GM21381 (cell line): ENCODE data around the gene C2orf68.
A peak's percentile ranks its signal among the peaks of the same experiment; 100 is the strongest.
"Not testable (repeated sequence)": the region's sequence is repeated elsewhere in the genome, so short reads cannot be mapped to it uniquely, and the experiment has no call there.

Experiments
- ATAC-seq: cut with Tn5 transposase; IDR thresholded peaks from one replicate; pipeline ENCODE4 v1.9.1; 2021; ENCODE audit warnings: mild to moderate bottlenecking, moderate library complexity; ENCODE audit not compliant: unreplicated experiment

C2orf68 gene, protein sequence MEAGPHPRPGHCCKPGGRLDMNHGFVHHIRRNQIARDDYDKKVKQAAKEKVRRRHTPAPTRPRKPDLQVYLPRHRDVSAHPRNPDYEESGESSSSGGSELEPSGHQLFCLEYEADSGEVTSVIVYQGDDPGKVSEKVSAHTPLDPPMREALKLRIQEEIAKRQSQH

DNA sequence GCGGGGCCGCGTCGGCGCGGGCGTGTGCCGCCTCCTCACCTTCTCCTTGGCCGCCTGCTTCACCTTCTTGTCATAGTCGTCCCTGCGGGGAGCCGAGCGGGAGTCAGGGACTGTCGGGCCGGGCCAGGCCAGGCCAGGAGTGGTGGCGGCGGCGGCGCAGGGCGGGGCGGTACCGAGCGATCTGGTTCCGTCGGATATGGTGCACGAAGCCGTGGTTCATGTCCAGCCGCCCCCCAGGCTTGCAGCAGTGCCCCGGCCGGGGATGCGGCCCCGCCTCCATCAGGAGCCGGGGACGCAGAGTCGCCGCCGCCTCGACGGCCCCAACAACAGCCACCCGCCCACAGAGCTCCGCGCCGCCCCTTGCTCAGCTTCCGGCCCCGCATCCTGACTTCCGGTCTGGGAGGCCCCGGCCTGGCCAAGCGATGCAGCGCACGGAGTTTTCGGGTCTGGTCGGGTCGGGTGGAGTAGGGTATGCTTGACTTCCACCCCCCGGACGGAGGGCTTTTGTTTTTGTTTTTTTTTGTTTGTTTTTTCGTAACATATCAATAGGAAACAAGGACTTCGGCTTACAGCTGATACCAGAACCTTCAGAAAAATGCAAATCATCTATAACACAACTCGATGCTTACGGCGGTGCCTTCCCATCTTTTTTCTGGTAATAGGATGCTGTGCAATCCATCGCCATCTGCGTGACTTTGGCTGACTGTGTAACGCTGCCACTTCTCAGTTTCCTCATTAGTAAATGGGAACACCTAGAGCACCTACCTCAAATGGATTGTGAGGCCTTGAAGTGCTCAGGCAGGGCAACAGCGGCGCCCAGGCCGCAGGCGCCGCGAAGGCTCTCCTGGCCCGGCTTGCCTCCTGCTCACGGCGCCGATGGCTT is at the start of gene C2orf68:
Gene C2orf68 (minus strand): TSS at position 362 of the 883 bp plus-strand sequence. CDS start 82 bp downstream, at position 280.
- ATAC-seq: peak; percentile 71

DNA sequence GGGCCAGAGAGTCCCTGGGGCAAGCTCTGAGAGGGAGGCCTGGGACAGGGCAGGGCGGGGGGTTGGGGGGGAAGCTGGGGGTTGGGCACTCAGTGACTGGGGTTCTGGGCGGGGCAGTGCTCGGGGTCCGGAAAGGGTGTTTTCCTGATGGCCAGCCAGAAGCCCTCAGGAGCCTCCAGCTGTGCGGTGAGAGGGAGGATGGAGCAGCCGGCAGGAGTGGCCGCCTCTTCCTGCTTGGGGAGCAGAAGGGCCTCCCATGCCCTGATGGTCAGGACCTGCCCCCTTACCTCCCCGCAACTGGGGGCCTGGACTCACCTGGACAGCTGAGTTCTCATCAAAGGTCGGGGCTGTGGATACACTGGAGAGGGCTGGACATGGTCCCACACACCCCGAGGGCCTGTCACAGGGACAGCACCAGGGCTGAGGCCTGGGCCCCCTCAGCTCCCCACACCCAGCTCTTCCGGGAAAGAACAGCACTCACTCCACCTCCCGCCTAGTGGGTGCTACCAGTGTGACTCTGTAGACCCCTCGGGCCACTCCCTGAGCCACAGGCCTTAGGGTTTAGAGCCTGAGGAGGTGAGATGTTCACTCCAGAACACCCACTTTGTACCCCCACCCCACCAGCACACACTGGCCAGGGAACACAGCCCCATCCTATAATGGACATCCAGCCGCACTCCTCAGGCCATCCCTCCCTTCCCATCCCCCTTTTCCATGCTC is 49.4 kb upstream of the C2orf68 start:
- no peak for ATAC-seq

DNA sequence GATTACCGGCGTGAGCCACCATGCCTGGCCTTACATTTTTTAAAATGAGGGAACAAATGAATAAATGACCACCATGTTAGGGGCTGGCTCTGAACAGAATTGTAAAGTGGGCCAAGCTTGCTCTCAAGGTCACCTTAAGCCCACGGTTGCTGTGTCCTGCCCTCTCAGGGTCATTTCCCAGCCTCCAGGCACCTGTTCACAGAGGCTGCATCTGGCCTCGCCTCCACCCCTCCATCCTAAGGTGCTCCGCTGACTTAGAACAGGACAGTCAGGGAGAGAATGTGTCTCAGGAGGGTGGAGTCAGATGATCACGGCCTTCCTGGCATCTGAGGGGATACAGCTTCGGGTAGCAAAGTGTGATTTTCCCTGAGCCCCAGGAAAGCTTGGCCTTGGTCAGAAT is 48.9 kb upstream of the C2orf68 start:
- ATAC-seq: no peak

DNA sequence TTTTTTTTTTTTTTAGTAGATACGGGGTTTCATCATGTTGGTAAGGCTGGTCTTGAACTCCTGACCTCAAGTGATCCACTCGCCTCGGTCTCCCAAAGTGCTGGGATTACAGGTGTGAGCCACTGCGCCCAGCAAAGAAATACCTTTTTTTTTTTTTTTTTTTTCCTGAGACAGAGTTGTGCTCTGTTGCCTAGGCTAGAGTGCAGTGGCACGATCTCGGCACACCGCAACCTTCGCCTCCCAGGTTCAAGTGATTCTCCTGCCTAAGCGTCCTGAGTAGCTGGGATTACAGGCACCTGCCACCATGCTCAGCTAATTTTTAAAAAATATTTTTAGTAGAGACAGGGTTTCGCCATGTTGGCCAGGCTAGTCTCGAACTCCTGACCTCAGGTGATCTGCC is 48.4 kb upstream of the C2orf68 start:
- not testable (repeated sequence) for ATAC-seq

DNA sequence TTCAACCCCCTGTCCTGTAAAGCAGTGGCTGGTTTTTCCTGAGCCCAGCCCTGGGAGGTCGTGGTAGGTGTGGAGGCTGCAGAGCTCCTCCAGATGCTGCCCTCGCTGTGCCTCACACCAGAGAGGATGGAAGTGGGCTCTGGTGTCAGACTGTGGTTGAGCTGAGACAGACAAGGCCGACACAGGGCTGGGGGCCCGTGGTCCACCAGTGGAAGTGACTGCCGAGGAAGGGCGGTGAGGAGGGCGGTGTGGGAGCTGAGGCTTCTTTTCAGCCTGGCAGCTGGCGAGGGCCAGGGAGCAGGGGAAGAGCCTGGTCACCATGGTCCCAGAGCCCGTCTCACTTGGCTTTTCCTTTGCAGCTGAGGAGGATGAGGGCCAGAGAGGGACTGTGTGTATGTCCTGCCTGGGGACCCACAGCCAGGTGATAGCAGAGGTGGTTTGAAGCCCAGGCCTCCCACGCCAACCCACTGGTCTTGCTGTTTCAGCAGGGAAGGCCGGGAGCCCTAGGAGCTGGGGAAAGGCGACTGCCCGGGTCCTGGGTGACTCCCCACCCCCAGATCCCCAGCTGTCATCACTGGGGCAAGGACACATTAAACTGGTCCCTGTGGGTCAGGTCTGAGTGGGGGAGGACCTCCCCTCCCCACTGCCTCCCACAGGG is 47.6 kb upstream of the C2orf68 start:
- ATAC-seq: no peak

DNA sequence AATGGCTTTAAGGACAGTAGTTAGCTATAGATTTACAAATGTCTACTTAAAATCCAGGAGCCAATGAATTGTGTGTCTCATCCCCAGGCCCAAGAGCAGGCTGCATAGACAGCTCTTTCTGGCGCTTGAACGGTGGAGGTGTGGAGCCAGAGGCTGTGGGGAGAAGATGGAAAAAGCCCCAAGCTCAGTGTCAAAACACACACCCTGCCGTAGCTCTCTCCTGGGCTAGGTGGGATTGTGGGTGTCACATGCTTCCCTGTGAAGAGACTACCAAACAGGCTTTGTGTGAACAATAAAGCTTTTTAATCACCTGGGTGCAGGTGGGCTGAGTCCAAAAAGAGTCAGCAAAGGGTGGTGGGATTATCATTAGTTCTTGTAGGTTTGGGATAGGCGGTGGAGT is 45.5 kb upstream of the C2orf68 start:
- not testable (repeated sequence) for ATAC-seq

DNA sequence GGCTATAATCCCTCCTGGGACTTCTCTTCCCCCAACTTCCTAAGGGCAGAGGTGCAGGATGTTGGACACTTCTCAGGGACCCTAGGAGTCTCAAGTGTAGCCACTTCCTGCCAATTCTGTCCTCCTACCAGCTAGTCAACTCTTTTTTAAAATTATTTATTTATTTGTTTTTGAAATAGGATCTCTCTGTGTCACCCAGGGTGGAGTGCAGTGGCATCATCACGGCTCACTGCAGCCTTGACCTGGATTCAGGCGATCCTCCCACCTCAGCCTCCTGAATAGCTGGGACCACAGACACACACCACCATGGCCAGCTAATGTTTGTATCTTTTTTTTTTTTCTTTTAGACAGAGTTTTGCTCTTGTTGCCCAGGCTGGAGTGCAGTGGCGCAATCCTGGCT is 44.6 kb upstream of the C2orf68 start:
- ATAC-seq: no peak

DNA sequence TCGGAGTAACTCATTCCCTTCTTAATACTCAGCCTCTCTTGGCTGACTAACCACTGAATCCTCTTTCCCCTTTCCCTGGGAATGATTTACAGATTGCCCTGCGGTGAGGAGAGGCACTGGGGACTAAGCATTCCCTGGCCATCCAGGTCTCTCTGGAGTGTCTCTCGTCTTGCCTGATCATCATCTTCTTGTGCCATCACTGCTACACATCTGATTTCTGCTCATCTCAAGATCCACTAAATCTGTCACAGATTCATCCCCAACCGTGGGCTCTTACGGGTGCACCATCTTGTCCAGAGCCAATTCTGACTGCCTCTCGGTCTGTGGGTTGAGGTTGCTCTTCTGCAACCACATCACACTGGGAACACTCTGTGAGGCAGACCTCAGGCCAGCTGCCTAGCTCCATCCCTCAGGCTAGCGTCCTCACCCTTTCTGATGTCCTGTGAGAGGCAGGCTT is 44.1 kb upstream of the C2orf68 start:
- no peak for ATAC-seq

DNA sequence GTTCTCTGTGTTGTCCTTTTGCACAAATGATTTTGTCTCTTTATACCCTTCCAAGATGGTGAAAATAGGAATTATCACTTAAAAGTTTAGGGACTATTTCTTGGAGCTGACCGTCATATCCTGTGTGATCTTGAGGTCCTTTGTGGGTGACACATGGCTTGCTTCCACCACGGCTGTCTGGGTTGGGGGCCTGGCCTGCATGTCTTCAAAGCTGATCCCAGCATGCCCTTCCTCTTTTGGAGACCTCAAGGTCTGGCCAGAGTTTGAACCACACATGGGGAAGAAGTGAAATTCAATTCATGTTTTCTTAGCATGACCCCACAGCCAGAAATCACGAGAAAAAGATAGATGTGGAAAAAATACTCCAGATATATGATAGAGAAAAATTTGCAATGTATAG is 42.1 kb upstream of the C2orf68 start:
- ATAC-seq: no peak

DNA sequence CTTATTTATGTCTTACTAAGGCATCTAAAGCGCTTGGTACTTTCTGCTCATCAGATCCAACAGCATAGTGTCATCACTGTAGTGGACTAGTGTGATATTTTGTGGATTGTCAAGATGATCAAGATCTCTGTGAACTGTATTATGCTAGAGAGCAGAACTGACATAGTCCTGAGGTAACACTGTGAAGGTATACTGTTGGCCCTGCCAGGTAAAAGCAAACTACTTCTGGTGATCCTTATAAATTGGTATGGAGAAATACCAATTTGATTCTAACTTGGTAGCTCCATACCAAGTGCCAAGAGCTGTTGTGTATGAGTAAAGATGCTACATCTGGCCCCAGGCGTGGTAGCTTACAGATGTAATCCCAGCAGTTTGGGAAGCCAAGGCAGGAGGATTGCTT is 40.2 kb upstream of the C2orf68 start:
- no peak for ATAC-seq

DNA sequence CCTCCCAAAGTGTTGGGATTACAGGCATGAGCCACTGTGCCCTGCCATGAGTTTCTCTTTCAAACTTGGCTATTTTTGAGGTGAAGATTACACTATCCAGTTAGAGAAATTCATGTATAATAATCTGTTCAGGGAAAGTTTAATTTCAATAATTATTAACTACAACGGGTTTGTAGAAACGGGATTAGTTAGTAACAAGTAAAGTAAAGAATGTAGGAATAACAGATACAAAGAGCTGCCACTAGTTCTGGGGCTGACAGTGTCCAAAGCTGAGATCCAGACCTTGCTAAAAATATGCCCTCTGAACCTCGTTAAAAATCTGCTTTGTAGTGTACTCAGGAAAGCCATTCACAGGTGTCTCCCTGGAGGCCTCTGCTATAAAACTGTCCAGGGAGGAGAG is 39.2 kb upstream of the C2orf68 start:
- no peak for ATAC-seq

DNA sequence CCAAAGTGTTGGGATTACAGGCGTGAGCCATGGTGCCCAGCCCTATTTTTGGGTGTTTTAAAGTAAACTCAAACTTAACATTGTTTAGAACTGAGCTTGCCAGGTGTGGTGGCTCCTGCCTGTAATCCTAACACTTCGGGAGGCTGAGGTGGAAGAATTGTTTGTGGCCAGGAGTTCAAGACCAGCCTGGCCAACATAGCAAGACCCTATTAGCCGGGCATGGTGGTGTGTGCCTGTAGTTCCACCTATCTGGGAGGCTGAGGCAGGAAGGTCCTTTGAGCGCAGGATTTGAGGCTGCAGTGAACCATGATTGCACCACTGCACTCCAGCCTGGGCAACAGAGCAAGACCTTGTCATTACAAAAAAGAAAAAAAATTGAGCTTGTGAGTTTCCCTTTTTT is 38.6 kb upstream of the C2orf68 start:
- no peak for ATAC-seq

DNA sequence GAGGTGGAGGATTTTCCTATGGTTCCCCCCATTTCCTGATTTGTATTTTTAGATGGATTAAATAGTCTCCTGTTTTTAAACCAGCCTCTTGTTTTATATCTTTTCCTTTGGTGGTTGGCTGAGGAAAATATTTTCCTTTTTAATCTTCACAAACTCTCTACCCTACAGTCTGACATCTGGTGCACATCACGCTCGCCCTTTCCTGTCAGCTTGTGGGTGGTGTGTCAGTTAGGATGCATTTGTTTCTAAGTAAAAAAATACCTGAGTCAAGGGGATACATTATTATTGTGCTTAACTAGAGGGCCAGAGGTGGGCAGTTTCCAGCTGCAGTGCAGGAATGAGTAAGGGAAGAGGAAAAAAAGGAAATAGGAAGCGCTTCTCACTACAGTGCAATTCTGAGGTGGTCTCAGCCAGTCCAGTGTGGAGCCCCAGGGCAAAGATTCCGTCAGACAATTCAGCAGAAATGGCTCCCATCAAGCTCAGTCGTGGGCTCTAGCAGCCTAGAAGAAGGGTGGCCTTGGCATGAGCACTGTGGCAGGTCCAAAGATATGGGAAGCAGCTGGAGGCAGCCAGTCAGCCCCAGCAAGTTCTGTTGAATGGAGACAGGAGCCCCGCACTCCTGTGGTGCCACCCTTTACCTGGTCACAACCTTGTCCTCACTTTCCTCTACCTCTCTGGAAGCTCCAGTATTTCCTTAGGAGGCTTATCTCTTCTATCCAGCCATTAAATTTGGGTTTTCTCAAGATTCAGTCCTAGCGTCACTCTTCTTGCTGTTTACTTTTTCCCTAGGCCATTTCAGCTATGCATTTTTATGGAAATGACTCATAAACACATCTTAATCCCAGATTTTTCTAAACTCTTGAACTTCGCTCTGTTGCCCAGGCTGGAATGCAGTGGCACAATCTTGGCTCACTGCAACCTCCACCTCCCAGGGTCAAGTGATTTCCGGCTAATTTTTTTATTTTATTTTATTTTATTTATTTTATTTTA is 37.6 kb upstream of the C2orf68 start:
- ATAC-seq: no peak

DNA sequence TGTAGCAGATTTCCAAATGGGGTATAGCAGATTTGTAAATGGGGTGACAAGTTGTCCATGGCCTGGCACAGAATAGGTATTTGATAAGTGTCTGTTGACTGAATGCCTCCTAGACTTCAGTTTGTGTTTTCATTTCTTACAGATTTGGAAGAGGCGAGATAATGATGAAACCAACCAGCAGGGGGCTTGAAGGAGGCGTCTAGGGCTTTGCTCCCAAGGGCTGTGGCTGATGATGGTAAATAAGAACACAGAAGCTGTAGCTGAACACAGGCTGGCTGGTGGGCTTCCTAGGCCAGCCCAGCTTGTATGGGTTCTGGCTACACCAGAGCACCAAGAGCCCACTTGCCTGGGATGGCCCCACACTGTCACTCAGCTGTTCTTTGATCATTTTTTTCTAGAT is 36.8 kb upstream of the C2orf68 start:
- no peak for ATAC-seq

DNA sequence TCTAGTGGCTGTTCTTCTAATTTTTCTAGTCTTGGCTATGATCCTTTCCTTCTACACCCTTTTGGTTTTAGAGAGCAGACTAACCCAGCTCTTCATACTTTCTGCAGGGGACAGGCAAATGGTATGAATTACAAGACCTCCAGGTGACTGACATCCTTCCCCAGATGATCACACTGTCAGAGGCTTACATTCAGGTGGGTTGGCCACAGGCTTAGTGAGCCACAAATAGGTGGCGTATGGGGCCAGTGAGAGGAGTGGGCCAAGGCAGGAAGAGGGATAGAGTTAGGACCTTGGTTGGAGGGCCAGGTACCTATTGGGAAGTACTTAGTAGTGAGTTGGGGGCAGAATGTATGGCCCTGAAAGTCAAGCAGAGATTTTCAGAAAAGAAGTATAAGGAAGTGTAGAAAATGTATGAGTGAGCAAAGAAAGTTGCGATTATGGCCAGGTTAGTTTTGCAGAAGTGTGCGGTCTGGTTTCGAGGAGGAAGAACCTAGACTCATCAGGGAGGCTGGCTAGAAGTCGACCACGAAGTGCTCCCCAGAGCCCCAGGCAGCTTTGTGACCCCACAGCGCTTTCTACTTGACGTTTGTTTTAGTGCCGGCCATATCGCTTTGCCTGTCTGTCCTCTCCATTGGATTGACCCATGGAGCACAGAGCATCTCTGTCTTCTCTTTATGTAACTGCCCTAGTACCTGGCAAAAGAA is 36.1 kb upstream of the C2orf68 start:
- no peak for ATAC-seq

DNA sequence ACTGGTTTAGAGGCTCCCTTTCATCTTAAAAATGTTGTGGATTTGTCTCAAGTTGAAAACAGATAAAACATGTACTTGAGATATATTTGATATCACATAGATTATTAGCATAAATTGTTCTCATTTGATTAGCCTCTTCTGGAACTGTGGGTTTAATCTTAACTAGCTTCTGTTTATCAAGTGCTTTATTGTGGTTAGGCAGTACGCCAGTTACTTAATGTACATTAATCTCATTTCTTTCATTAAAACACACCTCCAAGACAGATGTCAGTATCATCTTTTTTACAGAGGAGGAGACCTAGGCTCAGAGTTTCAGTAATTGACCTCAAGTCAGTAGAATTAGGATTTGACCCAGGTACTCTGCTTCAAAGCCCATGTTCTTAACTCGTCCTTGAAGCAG is 34.3 kb upstream of the C2orf68 start:
- ATAC-seq: no peak

DNA sequence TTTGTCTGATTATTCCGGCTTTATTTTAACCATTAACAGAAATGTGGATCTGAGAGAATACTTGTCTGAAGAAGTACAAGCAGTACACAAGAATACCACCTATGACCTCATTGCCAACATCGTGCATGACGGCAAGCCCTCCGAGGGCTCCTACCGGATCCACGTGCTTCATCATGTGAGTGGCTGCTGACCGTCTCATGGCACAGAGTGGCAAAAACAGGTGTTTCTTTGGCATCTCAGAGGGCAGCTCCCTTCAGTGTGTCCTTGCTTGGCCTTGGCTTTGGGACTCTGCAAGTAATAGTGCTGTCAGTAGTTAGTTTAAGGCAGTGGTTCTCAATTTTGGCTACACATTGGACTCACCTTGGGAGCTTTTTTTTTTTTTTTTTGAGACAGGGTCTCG is 33.0 kb upstream of the C2orf68 start:
- no peak for ATAC-seq

DNA sequence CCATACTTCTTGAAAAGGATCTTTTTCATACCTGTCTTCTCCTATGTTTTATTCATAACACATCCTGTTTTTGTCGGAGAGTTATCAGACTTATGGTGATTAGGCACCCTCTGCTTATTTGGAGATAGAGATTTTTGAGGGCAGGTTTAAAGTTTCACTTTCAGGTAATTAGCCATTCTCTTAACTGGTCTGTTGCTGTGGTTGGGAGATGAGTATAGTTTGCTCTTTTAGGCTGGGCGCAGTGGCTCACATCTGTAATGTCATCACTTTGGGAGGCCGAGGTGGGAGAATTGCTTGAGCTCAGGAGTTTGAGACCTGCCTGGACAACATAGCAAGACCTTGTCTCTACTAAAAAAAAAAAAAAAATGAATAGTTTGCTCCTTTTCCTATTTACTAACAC is 30.9 kb upstream of the C2orf68 start:
- ATAC-seq: no peak

DNA sequence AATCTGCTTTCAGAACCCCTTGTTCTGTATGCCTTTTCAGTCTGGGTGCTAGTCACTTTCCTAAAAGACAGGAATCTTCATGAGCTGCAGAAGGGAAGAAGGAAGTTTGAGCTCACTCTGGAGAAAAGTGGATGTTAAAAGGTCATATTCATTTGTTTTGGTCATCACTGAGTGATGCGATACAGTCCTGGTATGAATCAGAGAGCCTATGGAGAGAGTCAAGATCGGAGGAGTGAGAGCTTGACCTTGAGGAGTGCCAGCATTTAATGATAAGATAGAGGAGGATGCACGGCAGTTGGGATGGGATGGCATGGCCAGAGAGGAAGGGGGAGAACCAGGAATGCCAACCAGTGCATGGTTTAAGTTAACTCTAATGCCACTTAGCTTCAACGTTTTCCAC is 23.8 kb upstream of the C2orf68 start:
- no peak for ATAC-seq
